Motor neuron (in vitro differentiated cells): ENCODE data around the gene STARD6. TPM values are rescaled to one million over a fixed set of nuclear protein-coding genes. Genes with fewer than 3 reads are reported as not detected.

Experiments used
- ATAC-seq, 8 experiments: fragments of 200-7000 bp; cut with Tn5 transposase; replicated peaks in 6 of 8; 2 replicates each; pipeline ENCODE4 v1.8.0; 2021; ENCODE audit warnings: mild to moderate bottlenecking in 8 of 8, moderate library complexity in 8 of 8
- H3K27ac ChIP-seq, 2 donors: fragments of 250-450 bp; sonication (Bioruptor Pico); 2 replicates each; pipeline ENCODE4 v1.9.0; 2021; ENCODE audit warnings: antibody characterized with exemption in 2 of 2, mild to moderate bottlenecking in 2 of 2, moderate library complexity in 1 of 2
- H3K4me1 ChIP-seq, 2 donors: fragments of 250-450 bp; sonication (Bioruptor Pico); replicated peaks in 1 of 2; 2 replicates each; pipeline ENCODE4 v1.6.1; 2021; ENCODE audit warnings: antibody characterized with exemption in 2 of 2, mild to moderate bottlenecking in 2 of 2, moderate library complexity in 1 of 2
- H3K4me3 ChIP-seq, 5 donors: fragments of 250-450 bp; sonication (Bioruptor Pico); 2 replicates each; pipeline ENCODE4 v1.9.0; 2021; ENCODE audit warnings: antibody characterized with exemption in 5 of 5, mild to moderate bottlenecking in 5 of 5, moderate library complexity in 4 of 5
- WGBS, 10 experiments: fragments of 450-650 bp; shearing (Covaris generic); methylation state at CpG; one replicate each; pipeline ENCODE4 v1.0.0; 2022; 5-methylcytosine and 5-hydroxymethylcytosine counted together
- in situ Hi-C, 9 experiments: fragments of 400-800 bp; cut with MboI; loops; one replicate each; pipeline ENCODE4 v1.15.0; 2021; ENCODE audit warnings: low sequenced_read_pairs in 9 of 9, low pct_unique_long_range_greater_than_20kb in 2 of 9; ENCODE audit not compliant: unreplicated experiment in 9 of 9
- total RNA-seq, 8 experiments: library from RNA; unstranded; fragments of 300-600 nt; gene quantifications; 2 replicates each; pipeline versions ENCODE4 v1.2.3 to v1.2.4, GENCODE V29; 2022

STARD6 gene
- total RNA-seq, 8 experiments from 2014 or later: 0.05 to 0.82 (median 0.64) TPM; not detected in 3

DNA sequence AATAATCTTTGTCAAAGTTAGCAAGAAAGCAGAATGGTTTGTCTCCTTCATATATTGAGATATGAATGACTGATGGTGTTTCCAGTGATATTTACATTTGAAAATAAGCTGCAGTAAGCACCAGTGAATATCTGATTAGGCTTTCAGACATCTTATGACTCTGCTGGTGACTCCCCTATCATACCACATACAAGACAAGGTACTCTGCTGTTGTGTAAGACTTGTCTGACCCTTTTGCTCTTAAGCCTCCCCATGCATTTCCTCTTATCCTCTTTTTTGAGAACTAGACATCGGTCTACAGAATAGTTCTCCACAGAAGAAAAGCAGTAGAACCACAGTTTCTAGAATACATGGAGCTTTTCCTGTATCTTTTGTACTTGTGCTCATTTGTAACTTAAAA is 79.0 kb downstream of the STARD6 start:
- WGBS, 10 experiments: 0 to 100% (median 100%) methylated on average over 1 of the region's 1 CpG; no CpG with 5 or more reads in 1 of the 10 experiments
- Histone ChIP-seq H3K27ac (no peak overlapping the region), H3K4me1 (no peaks in the 10 kb centered on the region), H3K4me3 (no peak overlapping the region)
- no peak for ATAC-seq
- in situ Hi-C loops: no loop called here

DNA sequence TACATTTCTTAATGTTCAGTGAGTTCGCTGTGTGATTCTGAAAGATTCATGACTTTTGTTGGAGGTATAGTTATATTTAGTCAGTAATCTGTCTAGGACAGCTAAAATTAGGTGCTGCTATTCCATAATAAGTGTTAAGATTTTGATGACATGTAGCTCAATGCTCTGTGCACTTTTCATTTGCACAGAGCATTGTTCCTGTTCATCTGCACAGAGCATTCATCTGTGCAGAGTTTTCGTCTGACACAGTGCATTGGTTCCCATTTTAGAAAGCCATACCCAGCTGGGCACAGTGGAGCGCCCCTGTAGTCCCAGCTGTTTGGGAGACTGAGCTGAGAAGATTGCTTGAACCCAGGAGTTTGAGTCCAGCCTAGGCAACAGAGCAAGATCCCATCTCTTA is 79.8 kb downstream of the STARD6 start:
- H3K4me3 ChIP-seq: no peak overlapping the region
- no peak for ATAC-seq
- WGBS, 10 experiments: 73 to 100% (median 100%) methylated on average over 1 to 3 of the region's 3 CpGs; no CpG with 5 or more reads in 1 of the 10 experiments
- H3K27ac ChIP-seq: no peak overlapping the region
- in situ Hi-C loops: no loop called here
- H3K4me1 ChIP-seq: no peaks in the 10 kb centered on the region

Other genes with a start within 250 kb of the STARD6 start
- 10 to 100 TPM; 11.4 to 37.6 (median 18.3) TPM for gene MBD2, start 133.2 kb downstream of the STARD6 start, total RNA-seq
- gene POLI, start 88.3 kb downstream of the STARD6 start, total RNA-seq: 10 to 100 TPM in 7 of 8 experiments, 1 to 10 TPM in 1; 6.2 to 38.0 (median 27.5) TPM
- 1 to 10 TPM in 7 of 8 experiments, under 1 TPM in 1; 0.92 to 6.2 (median 2.9) TPM for gene C18orf54, start within 50 bp of the STARD6 start, total RNA-seq
- gene DYNAP, start 233.4 kb upstream of the STARD6 start, total RNA-seq: under 1 TPM in 3 of 8 experiments, not detected in 5; 0.21 to 0.43 (median 0.21) TPM